Gastrocnemius medialis (tissue), 4 donors: ENCODE results near the gene GCK. TPM values are rescaled to one million over a fixed set of nuclear protein-coding genes. Genes with fewer than 3 reads are reported as not detected.

ENCODE experiments used
- ATAC-seq, 2 donors: fragments of 150-250 bp; one replicate each; pipeline ENCODE4 v1.9.1; 2016
- DNase-seq, 2 donors: peaks; one replicate each; pipeline ENCODE4 v3.0.0-alpha.2; 2019
- H3K27ac ChIP-seq, 4 donors: fragments of 200-600 bp; sonication (generic); 1 replicate in 1 of 4; 2 replicates in 3 of 4; pipeline ENCODE4 v1.5.1; 2016 to 2018; ENCODE audit warnings: mild to moderate bottlenecking in 2 of 4, moderate library complexity in 1 of 4
- H3K27me3 ChIP-seq, 3 donors: fragments of 200-600 bp; sonication (generic) in 2 of 3; 1 replicate in 1 of 3; 2 replicates in 2 of 3; pipeline versions ENCODE4 v1.5.1 to v1.6.0; 2016 to 2019; ENCODE audit warnings: mild to moderate bottlenecking in 1 of 3, moderate library complexity in 1 of 3
- H3K36me3 ChIP-seq, 2 donors: fragments of 200-600 bp; sonication (generic) in 1 of 2; one replicate each; pipeline ENCODE4 v1.5.1; 2017 to 2018
- H3K4me1 ChIP-seq, 2 donors: fragments of 200-600 bp; sonication (generic) in 1 of 2; one replicate each; pipeline ENCODE4 v1.5.1; 2016 to 2017; ENCODE audit warnings: mild to moderate bottlenecking in 2 of 2
- H3K4me3 ChIP-seq, 4 donors: fragments of 200-600 bp; sonication (generic) in 3 of 4; 1 replicate in 1 of 4; 2 replicates in 3 of 4; pipeline ENCODE4 v1.5.1; 2016 to 2019; ENCODE audit warnings: mild to moderate bottlenecking in 2 of 4
- H3K9me3 ChIP-seq, 3 donors: fragments of 200-600 bp; sonication (generic) in 2 of 3; 1 replicate in 1 of 3; 2 replicates in 2 of 3; pipeline ENCODE4 v1.5.1; 2016 to 2019
- CTCF ChIP-seq, 5 experiments: fragments of 450-650 bp in 3 of 5; fragments of 200-600 bp in 2 of 5; sonication (generic) in 2 of 5; IDR thresholded peaks in 4 of 5; conservative IDR thresholded peaks in 1 of 5; 1 replicate in 4 of 5; 2 replicates in 1 of 5; pipeline ENCODE4 v1.5.1; 2016 to 2019; ENCODE audit warnings: antibody characterized with exemption in 5 of 5, mild to moderate bottlenecking in 3 of 5, moderate library complexity in 3 of 5
- POLR2A ChIP-seq, 2 donors: fragments of 450-650 bp; IDR thresholded peaks; one replicate each; pipeline ENCODE4 v1.6.1; 2017; ENCODE audit warnings: antibody characterized with exemption in 2 of 2, mild to moderate bottlenecking in 2 of 2, moderate library complexity in 2 of 2
- in situ Hi-C, 4 donors: fragments of 200-750 bp; cut with MboI; loops; one replicate each; pipeline versions ENCODE4 v1.15.0 to v1.8.0; 2017; ENCODE audit warnings: low sequenced_read_pairs in 4 of 4
- intact Hi-C: fragments of 100-400 bp; cut with DNase I; formaldehyde crosslinking; loops from one replicate; pipeline ENCODE4 v1.15.1; 2023; ENCODE audit warnings: low total_unique reads
- total RNA-seq, 4 donors: library from RNA; depleted of rRNA; stranded (reverse); fragments of >200 nt; gene quantifications; one replicate each; pipeline versions ENCODE4 v1.1.0 to v1.2.3, GENCODE V29; 2016

The GCK gene
- total RNA-seq, 4 donors from 2014 or later = 0.33 TPM; not detected in 3

- DNase-seq (no peak), ATAC-seq (no peak)
- H3K4me3 ChIP-seq = no peak overlapping the region
- H3K27me3 ChIP-seq = no peaks in the 10 kb centered on the region
- peaks cover 22 to 33% of the 10 kb centered on the region in 2 donors for H3K4me1 ChIP-seq
- in situ Hi-C loops (loop anchor here in 1 of 4 donors (5.0 kb wide), 1 partner anchor 43 kb away; no protein-coding TSS in a partner anchor), intact Hi-C loops (loop anchor here (5.0 to 10.0 kb wide), 2 partner anchors 192 to 374 kb away; partner anchors contain the start of gene NUDCD3)
- no peak overlapping the region for H3K27ac ChIP-seq
- H3K9me3 ChIP-seq = no peaks in the 10 kb centered on the region
- TF ChIP-seq CTCF (IDR thresholded peaks at IDR 0.05 in 4 of 5, conservative IDR thresholded peaks at IDR 0.05 in 1 of 5) = no peak
- no peak for TF ChIP-seq POLR2A (IDR thresholded peaks at IDR 0.05)
- peaks cover 0 to 29% of the 10 kb centered on the region in 2 donors for H3K36me3 ChIP-seq
These were observed 68.8 kb downstream of the GCK start for GRCh38 chr7:44120395-44120794.

GRCh38 chr7:44119829-44120380, 69.3 kb downstream of the GCK start:
- TF ChIP-seq CTCF (IDR thresholded peaks at IDR 0.05 in 4 of 5, conservative IDR thresholded peaks at IDR 0.05 in 1 of 5) = no peak
- no peak for TF ChIP-seq POLR2A (IDR thresholded peaks at IDR 0.05)
- H3K36me3 ChIP-seq = peaks cover 0 to 29% of the 10 kb centered on the region in 2 donors
- no peaks in the 10 kb centered on the region for H3K27me3 ChIP-seq
- ATAC-seq (no peak), DNase-seq (no peak)
- intact Hi-C loops (loop anchor here (5.0 to 10.0 kb wide), 2 partner anchors 192 to 375 kb away; partner anchors contain the start of gene NUDCD3), in situ Hi-C loops (loop anchor here in 1 of 4 donors (5.0 kb wide), 1 partner anchor 43 kb away; no protein-coding TSS in a partner anchor)
- no peak overlapping the region for H3K4me3 ChIP-seq
- no peak overlapping the region for H3K27ac ChIP-seq
- H3K9me3 ChIP-seq = no peaks in the 10 kb centered on the region
- H3K4me1 ChIP-seq = peaks cover 26 to 36% of the 10 kb centered on the region in 2 donors

GRCh38 chr7:44117801-44118429, 71.3 kb downstream of the GCK start:
- H3K4me1 ChIP-seq = peaks cover 37 to 45% of the 10 kb centered on the region in 2 donors
- in situ Hi-C loops (no loop called here), intact Hi-C loops (no loop called here)
- H3K4me3 ChIP-seq = no peak overlapping the region
- no peaks in the 10 kb centered on the region for H3K27me3 ChIP-seq
- ATAC-seq (no peak), DNase-seq (no peak)
- H3K9me3 ChIP-seq = no peaks in the 10 kb centered on the region
- TF ChIP-seq CTCF (IDR thresholded peaks at IDR 0.05 in 4 of 5, conservative IDR thresholded peaks at IDR 0.05 in 1 of 5) = no peak
- TF ChIP-seq POLR2A (IDR thresholded peaks at IDR 0.05) = no peak
- no peak overlapping the region for H3K27ac ChIP-seq
- H3K36me3 ChIP-seq = peaks cover 0 to 29% of the 10 kb centered on the region in 2 donors

- Histone ChIP-seq H3K27me3 (no peaks in the 10 kb centered on the region), H3K27ac (no peak overlapping the region)
- in situ Hi-C loops = no loop called here
These were observed 72.2 kb downstream of the GCK start for GRCh38 chr7:44116789-44117666.

More at GRCh38 chr7:44116789-44117666, 72.2 kb downstream of the GCK start:
- intact Hi-C loops = no loop called here
- TF ChIP-seq CTCF (IDR thresholded peaks at IDR 0.05 in 4 of 5, conservative IDR thresholded peaks at IDR 0.05 in 1 of 5) (no peak), POLR2A (IDR thresholded peaks at IDR 0.05) (no peak)
- ATAC-seq = no peak
- Histone ChIP-seq H3K4me3 (no peak overlapping the region), H3K4me1 (peaks cover 28 to 37% of the 10 kb centered on the region in 2 donors), H3K36me3 (peaks cover 0 to 29% of the 10 kb centered on the region in 2 donors), H3K9me3 (no peaks in the 10 kb centered on the region)
- DNase-seq = no peak
